SK-N-MC (cell line): Measurements from ENCODE around the gene PDIA6.

Source experiments
- DNase-seq: peaks from one replicate; pipeline ENCODE4 v3.0.0-alpha.2; 2011; ENCODE audit warnings: low read depth, low spot score
- H3K27ac ChIP-seq: fragments of 200-600 bp; sonication (generic); 2 replicates; pipeline ENCODE4 v1.5.1; 2016; ENCODE audit warnings: mixed run types
- H3K36me3 ChIP-seq: fragments of 200-600 bp; sonication (generic); 2 replicates; pipeline ENCODE4 v1.6.1; 2017; ENCODE audit warnings: antibody characterized with exemption, low read length, mixed read lengths; ENCODE audit not compliant: insufficient read depth
- H3K4me3 ChIP-seq: fragments of 200-600 bp; sonication (generic); 2 replicates; pipeline ENCODE4 v1.5.1; 2016
- H3K9ac ChIP-seq: fragments of 200-600 bp; sonication (generic); 2 replicates; pipeline ENCODE4 v1.8.0; 2017; ENCODE audit warnings: mixed run types, mixed read lengths; ENCODE audit not compliant: insufficient read length
- H3K9me3 ChIP-seq: fragments of 200-600 bp; sonication (generic); 2 replicates; pipeline ENCODE4 v1.6.1; 2017; ENCODE audit warnings: low read depth, mild to moderate bottlenecking, antibody characterized with exemption, low read length, moderate library complexity, mixed read lengths
- EZH2 ChIP-seq: fragments of 200-600 bp; sonication (generic); IDR thresholded peaks from one replicate; pipeline ENCODE4 v1.6.1; 2017; ENCODE audit warnings: antibody characterized with exemption
- FOXP2 ChIP-seq: optimal IDR thresholded peaks from 2 replicates; pipeline ENCODE3; 2011; ENCODE audit warnings: mild to moderate bottlenecking, moderate library complexity; ENCODE audit not compliant: insufficient read depth; ENCODE audit errors: extremely low read length, control extremely low read depth
- POLR2AphosphoS5 ChIP-seq: IDR thresholded peaks from 2 replicates; pipeline ENCODE4 v1.6.1; 2012; ENCODE audit warnings: mild to moderate bottlenecking, low read depth, low read length, borderline replicate concordance

PDIA6 gene, protein sequence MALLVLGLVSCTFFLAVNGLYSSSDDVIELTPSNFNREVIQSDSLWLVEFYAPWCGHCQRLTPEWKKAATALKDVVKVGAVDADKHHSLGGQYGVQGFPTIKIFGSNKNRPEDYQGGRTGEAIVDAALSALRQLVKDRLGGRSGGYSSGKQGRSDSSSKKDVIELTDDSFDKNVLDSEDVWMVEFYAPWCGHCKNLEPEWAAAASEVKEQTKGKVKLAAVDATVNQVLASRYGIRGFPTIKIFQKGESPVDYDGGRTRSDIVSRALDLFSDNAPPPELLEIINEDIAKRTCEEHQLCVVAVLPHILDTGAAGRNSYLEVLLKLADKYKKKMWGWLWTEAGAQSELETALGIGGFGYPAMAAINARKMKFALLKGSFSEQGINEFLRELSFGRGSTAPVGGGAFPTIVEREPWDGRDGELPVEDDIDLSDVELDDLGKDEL

DNA sequence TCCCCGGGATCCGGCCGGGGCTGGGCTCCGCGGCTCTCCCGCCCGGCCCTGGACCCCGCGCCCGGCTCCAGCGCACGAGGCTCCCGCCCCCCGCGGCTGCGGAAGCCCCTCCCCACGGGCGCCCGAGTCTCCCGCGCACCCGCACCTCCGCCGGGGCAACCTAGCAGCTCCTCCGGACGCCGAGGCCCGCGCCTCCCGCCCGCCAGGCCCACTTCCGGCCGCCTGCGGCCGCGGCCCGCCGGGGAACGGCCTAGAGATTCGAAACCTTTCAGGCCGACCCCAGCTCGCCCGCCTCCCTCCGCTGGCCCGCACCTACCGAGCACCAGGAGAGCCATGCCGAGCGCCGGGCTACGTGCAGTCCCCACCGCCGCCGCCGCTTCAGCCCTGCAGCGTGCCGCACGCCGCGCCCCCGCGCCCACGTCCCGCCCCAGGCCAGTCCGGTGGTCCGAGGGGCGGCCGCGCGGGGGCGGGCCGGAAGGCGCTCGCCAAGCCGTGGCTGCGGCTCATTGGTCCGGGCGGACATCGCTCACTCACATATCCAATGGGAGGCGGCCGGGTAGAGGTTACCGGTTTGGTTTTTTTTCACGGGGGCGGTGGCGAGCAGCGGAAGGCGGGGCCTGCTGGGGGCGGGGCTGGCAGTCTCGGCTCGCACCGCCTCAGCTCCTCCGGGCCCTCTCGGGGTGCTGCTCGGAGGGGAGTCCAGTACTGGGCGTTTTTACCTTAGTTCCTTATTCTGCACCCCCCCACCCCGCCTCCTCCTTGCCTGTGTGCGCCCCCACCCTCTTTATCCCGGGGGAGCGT is at the start of gene PDIA6:
Gene PDIA6 (minus strand): TSS at position 424 of the 801 bp plus-strand sequence. CDS start 89 bp downstream, at position 335.
- Histone ChIP-seq H3K36me3 (peaks cover 37% of the 10 kb centered on the region), H3K9ac (peak within 1 kb of the TSS; percentile 91), H3K4me3 (peak within 1 kb of the TSS; percentile 95), H3K9me3 (no peaks in the 10 kb centered on the region), H3K27ac (peak within 1 kb of the TSS; percentile 78)
- no peak for DNase-seq
- no peak for TF ChIP-seq EZH2
- TF ChIP-seq POLR2AphosphoS5 = peak; percentile 49; the same call in 1 of the 2 replicates
- no peak for TF ChIP-seq FOXP2

DNA sequence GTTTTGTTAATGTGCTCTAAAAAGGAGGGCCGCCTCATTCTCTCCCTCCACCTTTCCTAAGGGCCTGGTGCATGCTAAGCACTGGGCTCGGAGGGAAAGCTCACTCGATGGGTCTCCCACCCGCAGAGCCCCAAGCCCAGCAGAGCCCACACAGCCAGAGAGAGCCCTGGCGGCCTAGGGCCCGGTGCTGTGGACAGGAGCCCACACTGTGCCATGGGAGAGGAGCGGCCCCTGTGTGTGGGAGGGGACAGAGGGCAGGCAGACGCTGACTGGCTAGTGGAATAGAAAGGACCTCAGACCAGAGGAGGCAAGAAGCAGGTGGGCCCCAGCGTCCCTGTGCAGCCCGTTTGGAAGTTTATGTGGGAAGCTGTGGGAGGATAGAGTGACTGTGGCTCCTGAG is 49.7 kb upstream of the PDIA6 start:
- Histone ChIP-seq H3K27ac (no peak overlapping the region), H3K9me3 (no peaks in the 10 kb centered on the region), H3K4me3 (no peak overlapping the region), H3K9ac (no peak overlapping the region), H3K36me3 (no peaks in the 10 kb centered on the region)
- TF ChIP-seq FOXP2 (no peak), EZH2 (no peak), POLR2AphosphoS5 (no peak)
- no peak for DNase-seq

DNA sequence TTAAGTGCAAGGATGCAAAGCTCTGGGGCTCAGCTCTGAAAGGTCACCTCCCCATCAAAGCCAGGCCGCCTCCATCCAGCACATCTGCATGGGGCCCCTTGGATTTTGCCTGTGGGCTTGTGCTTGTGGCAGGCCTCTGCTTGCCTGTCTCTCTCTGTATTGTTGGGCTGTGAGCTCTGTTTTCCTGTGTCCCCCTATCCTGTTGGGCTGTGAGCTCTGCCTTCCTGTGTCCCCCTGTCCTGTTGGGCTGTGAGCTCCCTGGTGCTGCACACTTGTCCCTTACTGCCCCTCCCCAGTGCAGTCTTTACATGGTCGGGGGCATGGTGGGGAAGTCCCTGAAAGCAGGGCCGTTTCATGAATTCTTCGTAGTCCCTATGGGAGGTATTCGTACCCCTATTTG is 49.2 kb upstream of the PDIA6 start:
- Histone ChIP-seq H3K4me3 (no peak overlapping the region), H3K9ac (no peak overlapping the region), H3K27ac (no peak overlapping the region), H3K9me3 (no peaks in the 10 kb centered on the region), H3K36me3 (no peaks in the 10 kb centered on the region)
- TF ChIP-seq EZH2 (no peak), POLR2AphosphoS5 (no peak), FOXP2 (no peak)
- DNase-seq = no peak

DNA sequence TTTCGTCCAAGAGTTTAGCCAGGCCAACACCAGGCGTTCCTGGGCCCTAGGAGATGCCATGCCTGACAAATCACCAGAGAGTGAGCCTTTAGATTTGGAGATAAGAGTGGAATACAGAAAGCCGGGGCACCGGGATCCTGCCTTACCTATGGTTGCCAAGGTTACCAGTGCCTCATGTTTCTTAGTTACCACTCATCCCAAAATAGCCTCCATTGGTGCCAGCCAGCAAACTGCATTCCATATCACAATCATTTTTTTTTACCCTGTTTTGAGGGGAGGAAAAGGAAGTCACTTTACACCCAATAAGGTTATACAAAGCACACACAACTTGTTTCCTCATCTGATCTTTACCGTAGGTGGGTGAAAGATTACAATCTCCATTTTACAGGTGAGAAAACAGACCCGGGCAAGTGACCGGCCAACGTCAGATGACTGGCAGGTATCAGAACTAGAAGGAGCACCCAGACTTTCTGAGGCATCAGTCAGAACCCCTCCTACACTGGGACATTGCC is 48.3 kb upstream of the PDIA6 start:
- H3K4me3 ChIP-seq = no peak overlapping the region
- no peak overlapping the region for H3K9ac ChIP-seq
- H3K9me3 ChIP-seq = no peaks in the 10 kb centered on the region
- no peaks in the 10 kb centered on the region for H3K36me3 ChIP-seq
- no peak overlapping the region for H3K27ac ChIP-seq
- no peak for TF ChIP-seq EZH2
- TF ChIP-seq POLR2AphosphoS5 = no peak
- TF ChIP-seq FOXP2 = no peak
- no peak for DNase-seq

DNA sequence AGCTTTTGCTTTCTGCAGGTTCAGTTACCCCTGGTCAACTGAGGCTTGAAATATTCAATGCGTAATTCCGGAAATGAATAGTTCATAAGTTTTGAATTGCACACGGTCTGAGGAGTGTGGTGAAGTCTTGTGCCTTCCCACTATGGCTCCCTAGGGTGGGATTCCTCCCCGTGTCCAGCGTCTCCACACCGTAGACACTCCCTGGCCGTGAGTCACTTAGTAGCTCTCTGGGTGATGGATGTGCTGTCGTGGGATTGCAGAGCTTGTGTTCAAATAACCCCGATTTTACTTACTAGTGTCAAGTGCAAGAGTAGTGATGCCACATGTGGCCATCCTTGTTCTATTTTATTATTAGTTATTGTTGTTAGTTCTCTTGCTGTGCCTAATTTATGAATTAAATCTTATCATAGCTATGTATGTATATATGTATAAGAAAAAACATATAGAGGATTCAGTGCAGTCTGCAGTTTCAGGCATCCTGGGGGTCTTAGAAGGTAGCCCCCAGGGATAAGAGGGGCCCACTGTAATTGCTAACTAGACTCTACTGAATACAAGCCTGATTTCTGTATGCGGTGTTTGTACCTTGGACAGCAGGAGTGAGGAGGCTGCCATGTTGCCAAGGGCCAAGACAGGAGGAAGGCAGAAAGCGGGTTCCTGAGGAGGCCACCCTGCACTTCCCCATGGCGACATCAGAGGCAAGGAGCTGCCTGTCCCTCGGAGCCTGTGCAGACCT is 47.7 kb upstream of the PDIA6 start:
- Histone ChIP-seq H3K4me3 (no peak overlapping the region), H3K9ac (no peak overlapping the region), H3K27ac (no peak overlapping the region), H3K9me3 (no peaks in the 10 kb centered on the region), H3K36me3 (no peaks in the 10 kb centered on the region)
- TF ChIP-seq EZH2 (no peak), POLR2AphosphoS5 (no peak), FOXP2 (no peak)
- DNase-seq = no peak

DNA sequence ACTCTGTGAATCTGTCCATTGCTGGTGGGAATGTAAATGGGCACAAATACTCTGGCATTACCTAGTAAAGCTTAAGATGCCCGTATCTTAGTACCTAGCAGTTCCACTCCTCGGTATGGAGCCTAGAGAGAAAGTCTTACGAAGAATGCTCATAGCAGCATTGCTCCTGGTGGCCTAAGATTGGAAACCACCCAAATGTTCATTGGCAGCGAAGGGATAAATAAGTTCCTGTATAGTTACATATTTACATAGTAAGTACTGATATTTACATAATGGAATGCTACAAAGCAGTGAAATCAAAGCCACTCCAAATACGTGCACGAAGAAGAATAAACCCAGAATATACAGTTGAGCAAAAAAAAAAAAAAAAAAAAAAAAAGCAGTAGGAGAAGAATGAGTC is 46.7 kb upstream of the PDIA6 start:
- no peak overlapping the region for H3K27ac ChIP-seq
- DNase-seq = no peak
- no peak overlapping the region for H3K9ac ChIP-seq
- no peak for TF ChIP-seq FOXP2
- TF ChIP-seq POLR2AphosphoS5 = no peak
- no peak for TF ChIP-seq EZH2
- no peaks in the 10 kb centered on the region for H3K36me3 ChIP-seq
- no peak overlapping the region for H3K4me3 ChIP-seq
- no peaks in the 10 kb centered on the region for H3K9me3 ChIP-seq

DNA sequence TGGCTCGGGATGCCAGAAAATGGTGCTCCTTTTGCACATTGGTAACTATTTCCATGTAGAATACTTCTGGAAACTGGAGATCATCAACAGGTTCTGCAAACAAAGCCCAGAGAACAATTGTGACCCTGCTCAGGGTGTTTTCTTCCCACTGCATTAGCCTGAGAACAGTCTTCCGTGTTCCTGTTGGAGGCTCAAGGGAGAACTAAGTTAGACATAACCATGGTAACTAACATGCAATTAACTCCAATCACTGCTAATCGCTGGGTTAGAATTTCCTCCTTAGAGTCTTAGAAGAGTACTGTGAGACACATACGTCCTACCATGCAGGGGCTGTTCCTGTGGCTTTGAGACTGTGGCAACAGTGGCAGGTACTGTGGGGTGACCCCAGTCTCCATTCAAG is 36.0 kb upstream of the PDIA6 start:
- TF ChIP-seq FOXP2 (no peak), EZH2 (no peak), POLR2AphosphoS5 (no peak)
- H3K9me3 ChIP-seq = no peaks in the 10 kb centered on the region
- H3K27ac ChIP-seq = no peak overlapping the region
- H3K36me3 ChIP-seq = no peaks in the 10 kb centered on the region
- no peak for DNase-seq
- no peak overlapping the region for H3K9ac ChIP-seq
- H3K4me3 ChIP-seq = no peak overlapping the region

DNA sequence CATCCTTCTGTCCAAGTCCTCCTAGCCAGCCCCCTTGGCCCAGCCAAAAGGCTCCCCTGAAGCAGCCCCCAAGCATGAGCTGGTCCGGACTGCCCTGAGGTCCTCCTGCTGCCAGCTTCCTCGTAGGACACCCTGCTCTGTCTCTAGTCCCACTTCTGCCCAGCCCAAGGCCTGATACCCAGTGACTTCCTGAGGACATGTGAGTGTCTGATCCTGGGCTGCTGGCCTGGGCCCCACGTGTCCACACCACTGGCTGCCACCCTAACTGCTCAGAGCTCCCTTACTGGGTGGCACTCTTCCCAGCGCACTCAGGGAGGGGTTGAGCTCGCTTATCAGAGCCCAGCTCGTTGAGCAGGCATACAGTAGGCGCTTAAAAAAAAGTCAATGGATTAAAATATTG is 34.4 kb upstream of the PDIA6 start:
- no peak overlapping the region for H3K9ac ChIP-seq
- H3K27ac ChIP-seq = no peak overlapping the region
- no peaks in the 10 kb centered on the region for H3K36me3 ChIP-seq
- no peak overlapping the region for H3K4me3 ChIP-seq
- TF ChIP-seq EZH2 (no peak), FOXP2 (no peak), POLR2AphosphoS5 (no peak)
- H3K9me3 ChIP-seq = no peaks in the 10 kb centered on the region
- no peak for DNase-seq
